ENCODE data around the gene OSR1. TPM values are rescaled to one million over a fixed set of nuclear protein-coding genes. Genes with fewer than 3 reads are reported as not detected.

The OSR1 gene
- polyA plus RNA-seq, 1 of the 3 experiments (the other 2 are of a cell fraction), result 76.6 TPM

GRCh38 chr2:19378939-19379338, 20.5 kb upstream of the OSR1 start:
- WGBS (ENCODE audit: low lambda C conversion rate), result 11% methylated on average over 2 of the region's 2 CpGs
- no peak overlapping the region for H2AFZ ChIP-seq (ENCODE audit: low read depth)
- no peak overlapping the region for H3K4me3 ChIP-seq (ENCODE audit: low read depth in 2 of 2, low read length in 1 of 2)
- H3K4me1 ChIP-seq (ENCODE audit: control insufficient read depth in 1 of 2, insufficient read depth in 2 of 2, low read depth in 1 of 2, low read length in 1 of 2), result no peaks in the 10 kb centered on the region
- CTCF ChIA-PET, result interaction anchor here (1.2 to 3.0 kb wide), 3 partner anchors 32 to 993 kb away, joined by 3 to 7 read pairs (median 4); no protein-coding TSS in a partner anchor
- peaks cover 20% of the 10 kb centered on the region; the same call in 1 of the 2 replicates for H3K27me3 ChIP-seq (ENCODE audit: insufficient read depth)
- H3K4me2 ChIP-seq, result no peak overlapping the region
- H3K9me3 ChIP-seq, result no peaks in the 10 kb centered on the region
- no peaks in the 10 kb centered on the region for H4K20me1 ChIP-seq (ENCODE audit: insufficient read depth)
- TF ChIP-seq TCF12 (IDR thresholded peaks at IDR 0.05) (no peak), CTCF (IDR thresholded peaks at IDR 0.05) (no peak), FOXJ3 (CRISPR knock-in tag; IDR thresholded peaks at IDR 0.05) (no peak), MEF2A (IDR thresholded peaks at IDR 0.05; ENCODE audit: borderline replicate concordance, low read depth) (no peak), FOXM1 (IDR thresholded peaks at IDR 0.05; ENCODE audit: low read depth) (no peak), MAX (IDR thresholded peaks at IDR 0.05; ENCODE audit: low read depth) (no peak), RFX5 (IDR thresholded peaks at IDR 0.05; ENCODE audit: low read length) (no peak), SMC3 (IDR thresholded peaks at IDR 0.05; ENCODE audit: low read depth, low read length) (no peak), RXRA (IDR thresholded peaks at IDR 0.05; ENCODE audit: borderline replicate concordance, low read depth) (no peak)
- H3K79me2 ChIP-seq (ENCODE audit: insufficient read depth), result no peaks in the 10 kb centered on the region
- no peaks in the 10 kb centered on the region for H3K9me2 ChIP-seq
- H3K36me3 ChIP-seq (replicated peaks in 1 of 2; ENCODE audit: control insufficient read depth in 1 of 2, insufficient read depth in 2 of 2, low read length in 1 of 2), result no peaks in the 10 kb centered on the region
- DNase-seq, result no peak
- POLR2A ChIA-PET, result no interaction called here
- H3K27ac ChIP-seq (ENCODE audit: low read depth in 2 of 2, low read length in 1 of 2), result no peak overlapping the region
- H3K9ac ChIP-seq, result no peak overlapping the region
- no peaks in the 10 kb centered on the region for H3F3A ChIP-seq (replicated peaks; ENCODE audit: insufficient read depth)

GRCh38 chr2:19377717-19378116, 19.3 kb upstream of the OSR1 start:
- no peaks in the 10 kb centered on the region for H3K36me3 ChIP-seq (replicated peaks in 1 of 2; ENCODE audit: control insufficient read depth in 1 of 2, insufficient read depth in 2 of 2, low read length in 1 of 2)
- H3K9ac ChIP-seq, result no peak overlapping the region
- no peaks in the 10 kb centered on the region for H3K4me1 ChIP-seq (ENCODE audit: control insufficient read depth in 1 of 2, insufficient read depth in 2 of 2, low read depth in 1 of 2, low read length in 1 of 2)
- no peaks in the 10 kb centered on the region for H4K20me1 ChIP-seq (ENCODE audit: insufficient read depth)
- TF ChIP-seq CTCF (IDR thresholded peaks at IDR 0.05) (peak; percentile 40; the same call in 1 of the 2 replicates), CHD2 (IDR thresholded peaks at IDR 0.05; ENCODE audit: low read length, partially characterized antibody) (no peak), RFX5 (IDR thresholded peaks at IDR 0.05; ENCODE audit: low read length) (no peak), POLR2AphosphoS5 (IDR thresholded peaks at IDR 0.05; ENCODE audit: low read depth, low read length) (no peak), RAD21 (IDR thresholded peaks at IDR 0.05; ENCODE audit: low read length) (peak; percentile 39), FOXM1 (IDR thresholded peaks at IDR 0.05; ENCODE audit: low read depth) (no peak)
- no peak overlapping the region for H2AFZ ChIP-seq (ENCODE audit: low read depth)
- H3K4me2 ChIP-seq, result no peak overlapping the region
- POLR2A ChIA-PET, result no interaction called here
- no peak for DNase-seq
- CTCF ChIA-PET, result interaction anchor here (1.4 to 3.0 kb wide), 6 partner anchors 9 to 991 kb away, joined by 4 to 8 read pairs (median 6); no protein-coding TSS in a partner anchor
- H3K9me3 ChIP-seq, result no peaks in the 10 kb centered on the region
- no peaks in the 10 kb centered on the region for H3K9me2 ChIP-seq
- 11% methylated on average over 3 of the region's 3 CpGs for WGBS (ENCODE audit: low lambda C conversion rate)
- H3K79me2 ChIP-seq (ENCODE audit: insufficient read depth), result no peaks in the 10 kb centered on the region
- peaks cover 26% of the 10 kb centered on the region; the same call in 1 of the 2 replicates for H3K27me3 ChIP-seq (ENCODE audit: insufficient read depth)
- H3F3A ChIP-seq (replicated peaks; ENCODE audit: insufficient read depth), result no peaks in the 10 kb centered on the region
- no peak overlapping the region for H3K27ac ChIP-seq (ENCODE audit: low read depth in 2 of 2, low read length in 1 of 2)
- no peak overlapping the region for H3K4me3 ChIP-seq (ENCODE audit: low read depth in 2 of 2, low read length in 1 of 2)

Data from SK-N-SH (cell line).